SKM-1 (cell line): Measurements from ENCODE around the gene SLC23A1.
A peak's percentile ranks its signal among the peaks of the same experiment; 100 is the strongest.
"Not testable (repeated sequence)": the region's sequence is repeated elsewhere in the genome, so short reads cannot be mapped to it uniquely, and the experiment has no call there.

ENCODE experiments used
- DNase-seq: peaks from one replicate; lab custom pipeline; 2025; ENCODE audit not compliant: unreplicated experiment; lab: John Stamatoyannopoulos, UW

SLC23A1 gene

GRCh38 chr5:139383275-139383992 is at the start of gene SLC23A1:
SLC23A1 (minus strand) TSS chr5:139383297; CDS start chr5:139383253, 44 bp downstream.
- no peak for DNase-seq

- no peak for DNase-seq
These were observed 48.6 kb upstream of the SLC23A1 start for GRCh38 chr5:139431706-139432105.

GRCh38 chr5:139430015-139430414 is 46.9 kb upstream of the SLC23A1 start:
- no peak for DNase-seq

- no peak for DNase-seq
These were observed 43.2 kb upstream of the SLC23A1 start for GRCh38 chr5:139426203-139426885.

- no peak for DNase-seq
These were observed 42.4 kb upstream of the SLC23A1 start for GRCh38 chr5:139425497-139425896.

- peak; percentile 66 for DNase-seq
These were observed 39.3 kb upstream of the SLC23A1 start for GRCh38 chr5:139422307-139422893.

GRCh38 chr5:139419226-139420192 is 36.4 kb upstream of the SLC23A1 start:
- no peak for DNase-seq

- no peak for DNase-seq
These were observed 35.7 kb upstream of the SLC23A1 start for GRCh38 chr5:139418793-139419192.

GRCh38 chr5:139417214-139417613 is 34.1 kb upstream of the SLC23A1 start:
- no peak for DNase-seq

- no peak for DNase-seq
These were observed 33.6 kb upstream of the SLC23A1 start for GRCh38 chr5:139416651-139417050.

- no peak for DNase-seq
These were observed 32.8 kb upstream of the SLC23A1 start for GRCh38 chr5:139415869-139416268.

- DNase-seq = no peak
These were observed 32.2 kb upstream of the SLC23A1 start for GRCh38 chr5:139415221-139415861.

GRCh38 chr5:139414581-139415130 is 31.6 kb upstream of the SLC23A1 start:
- no peak for DNase-seq

- no peak for DNase-seq
These were observed 30.9 kb upstream of the SLC23A1 start for GRCh38 chr5:139413963-139414362.

- no peak for DNase-seq
These were observed 30.1 kb upstream of the SLC23A1 start for GRCh38 chr5:139413153-139413552.

GRCh38 chr5:139410993-139411828 is 28.1 kb upstream of the SLC23A1 start:
- DNase-seq = no peak

- no peak for DNase-seq
These were observed 27.3 kb upstream of the SLC23A1 start for GRCh38 chr5:139410121-139410992.

- not testable (repeated sequence) for DNase-seq
These were observed 26.0 kb upstream of the SLC23A1 start for GRCh38 chr5:139409116-139409515.
